GM23248 (cell line): ENCODE results near the gene TRPM3.
"Not testable (repeated sequence)": the region's sequence is repeated elsewhere in the genome, so short reads cannot be mapped to it uniquely, and the experiment has no call there.

Experiments
- EZH2 ChIP-seq: fragments of 200-600 bp; sonication (generic); IDR thresholded peaks from 2 replicates; pipeline ENCODE4 v1.6.1; 2018; ENCODE audit warnings: antibody characterized with exemption, mild to moderate bottlenecking; ENCODE audit not compliant: insufficient read depth, poor library complexity, severe bottlenecking
- EZH2phosphoT487 ChIP-seq: fragments of 200-600 bp; sonication (generic); IDR thresholded peaks from 2 replicates; pipeline ENCODE4 v1.6.1; 2018; ENCODE audit warnings: antibody characterized with exemption, moderate library complexity, mild to moderate bottlenecking, low read depth; ENCODE audit not compliant: insufficient read depth

DNA sequence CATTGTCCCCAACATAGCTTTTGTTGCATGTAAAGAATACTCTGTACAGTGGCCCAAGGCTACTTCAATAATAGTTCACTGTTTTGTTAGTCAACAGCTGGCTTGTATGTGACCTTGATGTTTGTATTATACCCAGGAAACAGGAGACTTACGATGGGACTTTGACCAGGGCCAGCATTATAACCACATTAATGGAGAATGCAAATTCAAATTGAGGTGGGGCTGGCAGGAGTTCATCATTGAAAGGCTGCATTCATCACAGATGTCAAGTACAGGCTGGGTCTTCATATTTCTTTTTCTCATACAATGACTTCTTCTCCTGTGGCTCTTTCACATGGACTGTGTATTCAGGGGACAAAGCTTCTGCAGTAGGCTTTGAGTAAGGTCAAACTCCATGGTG is 396.6 kb downstream of the TRPM3 start:
- not testable (repeated sequence) for TF ChIP-seq EZH2, EZH2phosphoT487
